Glutamatergic neuron (in vitro differentiated cells): ENCODE data around the gene HTRA1. TPM values are rescaled to one million over a fixed set of nuclear protein-coding genes. Genes with fewer than 3 reads are reported as not detected.

ENCODE experiments used
- DNase-seq: peaks from one replicate; pipeline ENCODE4 v3.0.0; 2022
- H3K27ac Mint-ChIP-seq: one replicate; pipeline ENCODE4 v1.8.0; 2020; ENCODE audit warnings: mild to moderate bottlenecking, mixed read lengths, inconsistent platforms; ENCODE audit not compliant: unreplicated experiment
- H3K27me3 Mint-ChIP-seq: one replicate; pipeline ENCODE4 v1.8.0; 2020; ENCODE audit warnings: mild to moderate bottlenecking, moderate library complexity, mixed read lengths, inconsistent platforms; ENCODE audit not compliant: unreplicated experiment
- H3K36me3 Mint-ChIP-seq: one replicate; pipeline ENCODE4 v1.8.0; 2020; ENCODE audit warnings: mild to moderate bottlenecking, mixed read lengths, inconsistent platforms; ENCODE audit not compliant: unreplicated experiment
- H3K4me1 Mint-ChIP-seq: one replicate; pipeline ENCODE4 v1.8.0; 2020; ENCODE audit warnings: mild to moderate bottlenecking, low read depth, mixed read lengths, inconsistent platforms; ENCODE audit not compliant: unreplicated experiment
- H3K4me3 Mint-ChIP-seq: one replicate; pipeline ENCODE4 v1.8.0; 2020; ENCODE audit warnings: mild to moderate bottlenecking, mixed read lengths, inconsistent platforms; ENCODE audit not compliant: unreplicated experiment
- H3K9me3 Mint-ChIP-seq: one replicate; pipeline ENCODE4 v1.8.0; 2020; ENCODE audit warnings: mild to moderate bottlenecking, moderate library complexity, mixed read lengths, inconsistent platforms; ENCODE audit not compliant: unreplicated experiment
- total RNA-seq: library from RNA; stranded (reverse); fragmentation: NEBNext Ultra II Directional; extraction: Animal tissue kit (Norgen Biotek cat#: 25700); gene quantifications from one replicate; pipeline ENCODE4 v1.2.1, GENCODE V29; 2021; ENCODE audit not compliant: unreplicated experiment
- TF ChIP-seq, protein P1 (sequence below): fragments of 200-600 bp; sonication (generic); IDR thresholded peaks from one replicate; pipeline ENCODE4 v1.5.0; 2021; ENCODE audit not compliant: partially characterized antibody, unreplicated experiment

HTRA1 gene
- total RNA-seq, 1 donor from 2014 or later = 1.4 TPM

DNA sequence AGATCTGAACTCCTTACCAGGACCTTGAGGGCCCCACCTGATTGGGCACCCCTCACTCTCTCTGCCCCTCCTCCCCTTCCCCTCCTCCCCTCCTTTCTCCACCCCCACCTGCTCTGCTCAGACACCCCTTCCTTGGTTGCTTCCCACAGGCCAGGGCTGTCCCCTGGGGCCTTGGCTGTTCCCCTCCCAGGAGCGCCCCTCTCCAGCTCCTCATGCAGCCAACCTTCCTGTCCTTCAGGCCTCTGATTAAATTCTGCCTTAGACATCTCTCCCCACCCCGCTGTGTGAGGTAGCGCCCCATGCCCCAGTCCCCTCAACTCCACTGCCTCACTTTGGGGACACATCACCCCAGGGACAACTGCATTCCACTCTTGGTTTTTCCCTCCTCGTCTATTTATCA, 32.4 kb downstream of the HTRA1 start:
- DNase-seq = no peak
- H3K27me3 Mint-ChIP-seq = peaks cover 7% of the 10 kb centered on the region
- H3K9me3 Mint-ChIP-seq = no peaks in the 10 kb centered on the region
- no peak overlapping the region for H3K4me3 Mint-ChIP-seq
- peaks cover 24% of the 10 kb centered on the region for H3K4me1 Mint-ChIP-seq
- TF ChIP-seq, protein P1, sequence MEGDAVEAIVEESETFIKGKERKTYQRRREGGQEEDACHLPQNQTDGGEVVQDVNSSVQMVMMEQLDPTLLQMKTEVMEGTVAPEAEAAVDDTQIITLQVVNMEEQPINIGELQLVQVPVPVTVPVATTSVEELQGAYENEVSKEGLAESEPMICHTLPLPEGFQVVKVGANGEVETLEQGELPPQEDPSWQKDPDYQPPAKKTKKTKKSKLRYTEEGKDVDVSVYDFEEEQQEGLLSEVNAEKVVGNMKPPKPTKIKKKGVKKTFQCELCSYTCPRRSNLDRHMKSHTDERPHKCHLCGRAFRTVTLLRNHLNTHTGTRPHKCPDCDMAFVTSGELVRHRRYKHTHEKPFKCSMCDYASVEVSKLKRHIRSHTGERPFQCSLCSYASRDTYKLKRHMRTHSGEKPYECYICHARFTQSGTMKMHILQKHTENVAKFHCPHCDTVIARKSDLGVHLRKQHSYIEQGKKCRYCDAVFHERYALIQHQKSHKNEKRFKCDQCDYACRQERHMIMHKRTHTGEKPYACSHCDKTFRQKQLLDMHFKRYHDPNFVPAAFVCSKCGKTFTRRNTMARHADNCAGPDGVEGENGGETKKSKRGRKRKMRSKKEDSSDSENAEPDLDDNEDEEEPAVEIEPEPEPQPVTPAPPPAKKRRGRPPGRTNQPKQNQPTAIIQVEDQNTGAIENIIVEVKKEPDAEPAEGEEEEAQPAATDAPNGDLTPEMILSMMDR = no peak
- H3K36me3 Mint-ChIP-seq = no peaks in the 10 kb centered on the region
- no peak overlapping the region for H3K27ac Mint-ChIP-seq

DNA sequence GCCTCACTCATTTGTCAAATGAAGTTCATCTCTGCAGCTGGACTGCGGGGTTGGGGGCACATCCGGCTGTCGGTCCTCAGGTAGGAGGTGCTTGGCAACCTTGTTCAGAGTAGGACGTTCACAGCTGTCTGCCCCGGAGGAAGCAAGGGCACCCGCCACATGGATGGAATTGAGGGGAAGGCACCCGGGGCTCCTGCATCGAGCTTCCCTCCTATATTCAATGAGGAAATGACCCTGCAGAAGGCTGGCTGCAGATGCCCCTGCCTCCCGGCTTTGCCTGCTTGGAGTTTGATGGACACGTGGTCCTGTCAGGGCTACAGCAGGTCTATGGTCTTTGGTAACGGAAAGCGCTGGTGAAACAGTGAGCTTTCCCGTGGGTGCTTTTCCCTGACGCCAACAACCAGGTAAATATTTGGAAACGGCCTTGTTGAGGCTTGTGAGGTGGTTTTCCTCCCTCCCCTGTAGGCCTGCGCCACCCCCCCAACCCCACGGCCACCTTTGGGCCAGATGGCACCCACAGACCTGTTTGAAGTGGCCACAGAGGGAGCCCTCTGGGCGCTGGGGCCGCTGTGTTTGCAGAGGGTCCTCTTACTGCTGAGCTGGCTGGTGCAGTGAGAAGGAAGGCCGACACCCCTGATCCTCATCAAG, 32.9 kb downstream of the HTRA1 start:
- H3K36me3 Mint-ChIP-seq = no peaks in the 10 kb centered on the region
- no peaks in the 10 kb centered on the region for H3K9me3 Mint-ChIP-seq
- H3K27ac Mint-ChIP-seq = no peak overlapping the region
- H3K27me3 Mint-ChIP-seq = peaks cover 7% of the 10 kb centered on the region
- DNase-seq = no peak
- H3K4me3 Mint-ChIP-seq = no peak overlapping the region
- TF ChIP-seq, protein P1 = no peak
- H3K4me1 Mint-ChIP-seq = peaks cover 24% of the 10 kb centered on the region

DNA sequence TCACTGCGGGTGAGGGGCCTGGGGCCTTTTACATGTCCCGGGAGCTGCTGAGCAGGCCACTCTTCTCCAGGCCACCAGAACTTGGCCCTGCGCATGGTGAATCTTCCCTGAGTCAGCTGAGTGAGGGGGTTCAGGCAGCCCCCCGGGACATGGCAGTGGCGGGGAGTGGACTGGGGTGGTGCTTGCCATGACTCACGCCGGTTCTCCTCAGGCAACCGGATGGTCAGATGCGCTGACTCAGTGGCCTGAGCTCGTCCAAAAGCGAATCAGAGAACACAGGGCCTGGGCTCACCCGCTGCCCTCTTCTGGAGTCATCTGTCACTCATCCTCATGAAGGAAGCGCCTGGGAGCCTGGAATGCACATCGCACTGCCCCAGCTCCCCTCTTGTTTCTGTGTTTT, 33.5 kb downstream of the HTRA1 start:
- no peak overlapping the region for H3K4me3 Mint-ChIP-seq
- H3K27ac Mint-ChIP-seq = peak overlapping the region; percentile 56
- no peak for DNase-seq
- TF ChIP-seq, protein P1 = no peak
- H3K4me1 Mint-ChIP-seq = peaks cover 24% of the 10 kb centered on the region
- peaks cover 7% of the 10 kb centered on the region for H3K27me3 Mint-ChIP-seq
- no peaks in the 10 kb centered on the region for H3K9me3 Mint-ChIP-seq
- H3K36me3 Mint-ChIP-seq = no peaks in the 10 kb centered on the region

DNA sequence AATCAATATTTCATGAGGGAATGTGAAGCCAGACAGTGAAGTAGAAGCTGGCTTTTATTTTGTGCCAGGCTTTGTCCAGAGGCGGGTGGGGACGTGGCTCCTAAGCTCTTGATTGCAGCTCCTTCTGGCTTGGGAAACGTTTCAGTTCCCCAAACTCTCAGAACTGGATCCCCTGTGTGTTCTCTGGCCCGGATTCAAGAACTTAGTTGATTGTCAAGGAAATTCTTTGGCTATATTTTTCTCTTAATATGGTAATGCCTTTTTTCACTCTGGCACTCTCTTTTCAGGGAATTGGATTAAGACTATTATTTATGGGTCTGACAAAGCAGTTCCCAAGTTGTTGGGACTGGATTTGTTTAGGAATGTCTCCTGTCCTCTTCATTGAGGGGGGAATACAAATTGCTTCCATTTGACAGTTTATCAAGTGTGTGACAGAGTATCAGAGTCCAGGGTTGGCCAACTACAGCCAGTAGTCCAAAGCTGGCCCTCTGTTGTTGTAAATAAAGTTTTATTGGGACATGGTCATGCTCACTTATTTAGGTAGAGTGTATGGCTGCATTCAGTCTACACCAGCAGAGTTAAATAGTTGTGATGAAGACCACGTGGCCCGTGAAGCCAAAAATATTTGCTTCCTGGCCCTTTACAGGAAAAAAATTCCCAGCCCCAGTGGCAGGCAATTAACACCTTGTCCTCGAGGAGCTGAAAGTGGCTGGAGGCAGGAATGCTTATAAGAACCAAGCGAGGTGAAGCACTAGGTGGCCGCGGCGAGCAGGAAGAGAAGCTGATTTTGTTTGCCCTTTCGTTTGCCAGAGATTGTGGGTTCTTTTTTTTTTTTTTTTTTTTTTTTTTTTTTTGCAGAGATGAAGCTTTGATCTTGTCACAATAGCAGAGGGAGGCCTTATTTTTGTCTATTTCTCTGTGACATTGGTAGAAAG, 34.3 kb downstream of the HTRA1 start:
- no peak for DNase-seq
- TF ChIP-seq, protein P1 = no peak
- Mint-ChIP-seq H3K27me3 (peaks cover 7% of the 10 kb centered on the region), H3K27ac (peak overlapping the region; percentile 56), H3K4me3 (no peak overlapping the region), H3K9me3 (no peaks in the 10 kb centered on the region), H3K4me1 (peaks cover 24% of the 10 kb centered on the region), H3K36me3 (no peaks in the 10 kb centered on the region)

DNA sequence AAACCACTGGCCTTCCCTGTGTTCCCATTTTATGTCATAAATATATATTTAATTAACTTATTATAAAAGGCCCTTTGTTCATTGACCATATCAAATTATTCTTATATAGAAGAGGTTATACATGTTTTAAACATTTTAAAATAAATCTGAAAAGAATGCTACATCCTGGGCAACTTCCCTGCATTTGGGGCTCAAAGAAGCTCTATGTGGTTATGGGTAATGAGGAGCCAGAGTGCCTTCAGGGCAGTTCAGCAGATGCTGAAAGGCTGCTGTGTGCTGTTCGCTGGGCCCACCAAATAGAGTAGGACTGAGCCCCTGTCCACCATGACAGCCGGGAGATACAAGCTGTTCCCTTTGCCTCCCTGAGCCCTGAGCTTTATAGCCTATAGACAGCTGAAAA, 35.9 kb downstream of the HTRA1 start:
- Mint-ChIP-seq H3K9me3 (peaks cover 1% of the 10 kb centered on the region), H3K27ac (no peak overlapping the region), H3K4me1 (peaks cover 24% of the 10 kb centered on the region), H3K4me3 (no peak overlapping the region), H3K27me3 (peaks cover 7% of the 10 kb centered on the region), H3K36me3 (no peaks in the 10 kb centered on the region)
- TF ChIP-seq, protein P1 = no peak
- DNase-seq = no peak
